ENCODE results near the gene RASL12.

DNA sequence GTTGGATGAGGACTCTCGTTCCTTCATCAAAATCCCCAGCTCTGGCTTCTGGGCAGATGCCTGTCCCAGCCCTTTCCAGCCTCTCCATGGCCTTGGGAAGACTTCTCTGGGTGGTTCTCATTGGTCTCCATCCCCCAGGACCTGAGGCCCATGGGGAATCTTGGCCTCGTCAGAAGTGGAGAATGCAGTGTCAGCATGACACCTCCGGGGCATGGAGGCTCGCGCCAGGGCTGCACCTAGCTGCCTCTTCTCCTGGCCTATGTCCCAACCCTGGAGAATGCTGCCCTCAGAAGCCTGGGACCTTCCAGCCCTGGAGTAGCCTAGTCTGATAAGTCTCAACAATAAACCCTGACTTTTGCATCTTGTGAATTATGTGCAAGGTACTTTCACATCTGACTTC lies 11.8 kb upstream of the RASL12 start:
- TF ChIP-seq POLR2A (IDR thresholded peaks at IDR 0.05) = no peak
- no peak for TF ChIP-seq POLR2AphosphoS5 (IDR thresholded peaks at IDR 0.05)

Measured in prostate gland (tissue), 1 donor.